Activated T-helper 9 cell treated with anti-CD3 and anti-CD28 coated beads, Interleukin-2, amount 50 U/mL, for 16 hours (primary cell): Measurements from ENCODE around the gene PLPP7.
"Not testable (repeated sequence)": the region's sequence is repeated elsewhere in the genome, so short reads cannot be mapped to it uniquely, and the experiment has no call there.

Experiments used
- DNase-seq: peaks from one replicate; pipeline ENCODE4 v3.0.0-alpha.2; 2020; ENCODE audit warnings: low read depth

PLPP7 gene

GRCh38 chr9:131289301-131290035 lies at the start of gene PLPP7:
TSS of gene PLPP7 (plus strand) at chr9:131289723. CDS start at chr9:131289998, 275 bp downstream.
- DNase-seq = no peak

- DNase-seq = no peak
Measured at GRCh38 chr9:131240047-131240921, 49.2 kb upstream of the PLPP7 start.

- DNase-seq = not testable (repeated sequence)
Measured at GRCh38 chr9:131244331-131244730, 45.2 kb upstream of the PLPP7 start.

GRCh38 chr9:131246618-131247017 lies 42.9 kb upstream of the PLPP7 start:
- DNase-seq = no peak

GRCh38 chr9:131252120-131252519 lies 37.4 kb upstream of the PLPP7 start:
- DNase-seq = no peak

- DNase-seq = no peak
Measured at GRCh38 chr9:131253891-131254491, 35.5 kb upstream of the PLPP7 start.

GRCh38 chr9:131254626-131255025 lies 34.9 kb upstream of the PLPP7 start:
- DNase-seq = no peak

GRCh38 chr9:131255676-131256197 lies 33.8 kb upstream of the PLPP7 start:
- DNase-seq = no peak

- no peak for DNase-seq
Measured at GRCh38 chr9:131257266-131258025, 32.1 kb upstream of the PLPP7 start.

GRCh38 chr9:131258186-131258585 lies 31.3 kb upstream of the PLPP7 start:
- no peak for DNase-seq

- no peak for DNase-seq
Measured at GRCh38 chr9:131258698-131259431, 30.7 kb upstream of the PLPP7 start.

- no peak for DNase-seq
Measured at GRCh38 chr9:131259432-131259898, 30.1 kb upstream of the PLPP7 start.

GRCh38 chr9:131259916-131260597 lies 29.5 kb upstream of the PLPP7 start:
- no peak for DNase-seq

GRCh38 chr9:131260751-131261452 lies 28.6 kb upstream of the PLPP7 start:
- no peak for DNase-seq

GRCh38 chr9:131262327-131263032 lies 27.0 kb upstream of the PLPP7 start:
- DNase-seq = no peak

- not testable (repeated sequence) for DNase-seq
Measured at GRCh38 chr9:131263033-131263343, 26.5 kb upstream of the PLPP7 start.

- DNase-seq = no peak
Measured at GRCh38 chr9:131263701-131264100, 25.8 kb upstream of the PLPP7 start.

- DNase-seq = no peak
Measured at GRCh38 chr9:131264231-131264630, 25.3 kb upstream of the PLPP7 start.
